DOHH2 (cell line): ENCODE data around the gene B4GALT2.

Experiments used
- EZH2phosphoT487 ChIP-seq: fragments of 200-600 bp; sonication (generic); IDR thresholded peaks from 2 replicates; pipeline ENCODE4 v1.6.1; 2017; ENCODE audit warnings: borderline replicate concordance, mild to moderate bottlenecking, antibody characterized with exemption, low read length, moderate library complexity, mixed read lengths
- TF ChIP-seq, protein P1 (sequence below): fragments of 200-600 bp; sonication (generic); IDR thresholded peaks from one replicate; pipeline ENCODE4 v1.5.1; 2014; ENCODE audit warnings: antibody characterized with exemption, mild to moderate bottlenecking, low read depth, low read length; ENCODE audit not compliant: poor library complexity, severe bottlenecking

DNA sequence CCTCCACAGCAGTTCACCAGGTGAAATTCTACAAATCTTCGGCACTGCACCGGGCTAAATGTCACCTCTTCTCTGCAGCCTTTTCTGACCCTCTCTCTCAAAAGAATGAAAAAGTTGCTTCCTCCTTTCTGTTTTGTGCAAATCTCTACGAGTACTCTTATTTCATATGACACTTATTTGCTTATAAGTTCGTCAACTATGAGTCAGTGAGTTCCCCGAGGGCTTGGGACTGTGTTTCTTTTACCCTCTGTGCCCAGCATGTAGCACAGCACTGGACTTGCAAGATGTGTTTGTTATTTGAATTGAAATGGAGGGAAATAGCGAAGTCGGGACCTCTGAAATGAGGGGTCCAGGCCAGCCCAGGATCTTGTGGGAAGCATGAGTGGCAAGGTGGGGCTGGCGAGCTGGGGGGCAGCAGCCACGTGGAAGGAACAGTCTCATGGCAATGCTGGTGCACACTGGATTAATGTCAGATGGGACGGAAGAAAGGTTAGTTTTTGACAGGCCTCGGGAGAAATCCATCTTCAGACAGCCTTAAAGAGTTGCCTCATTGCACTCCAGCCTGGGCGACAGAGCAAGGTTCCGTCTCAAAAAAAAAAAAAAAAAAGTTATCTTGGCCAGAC, 46.0 kb downstream of the B4GALT2 start:
- TF ChIP-seq, protein P1, sequence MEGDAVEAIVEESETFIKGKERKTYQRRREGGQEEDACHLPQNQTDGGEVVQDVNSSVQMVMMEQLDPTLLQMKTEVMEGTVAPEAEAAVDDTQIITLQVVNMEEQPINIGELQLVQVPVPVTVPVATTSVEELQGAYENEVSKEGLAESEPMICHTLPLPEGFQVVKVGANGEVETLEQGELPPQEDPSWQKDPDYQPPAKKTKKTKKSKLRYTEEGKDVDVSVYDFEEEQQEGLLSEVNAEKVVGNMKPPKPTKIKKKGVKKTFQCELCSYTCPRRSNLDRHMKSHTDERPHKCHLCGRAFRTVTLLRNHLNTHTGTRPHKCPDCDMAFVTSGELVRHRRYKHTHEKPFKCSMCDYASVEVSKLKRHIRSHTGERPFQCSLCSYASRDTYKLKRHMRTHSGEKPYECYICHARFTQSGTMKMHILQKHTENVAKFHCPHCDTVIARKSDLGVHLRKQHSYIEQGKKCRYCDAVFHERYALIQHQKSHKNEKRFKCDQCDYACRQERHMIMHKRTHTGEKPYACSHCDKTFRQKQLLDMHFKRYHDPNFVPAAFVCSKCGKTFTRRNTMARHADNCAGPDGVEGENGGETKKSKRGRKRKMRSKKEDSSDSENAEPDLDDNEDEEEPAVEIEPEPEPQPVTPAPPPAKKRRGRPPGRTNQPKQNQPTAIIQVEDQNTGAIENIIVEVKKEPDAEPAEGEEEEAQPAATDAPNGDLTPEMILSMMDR = no peak
- no peak for TF ChIP-seq EZH2phosphoT487
